ENCODE data around the gene AGR3.

The AGR3 gene

DNA sequence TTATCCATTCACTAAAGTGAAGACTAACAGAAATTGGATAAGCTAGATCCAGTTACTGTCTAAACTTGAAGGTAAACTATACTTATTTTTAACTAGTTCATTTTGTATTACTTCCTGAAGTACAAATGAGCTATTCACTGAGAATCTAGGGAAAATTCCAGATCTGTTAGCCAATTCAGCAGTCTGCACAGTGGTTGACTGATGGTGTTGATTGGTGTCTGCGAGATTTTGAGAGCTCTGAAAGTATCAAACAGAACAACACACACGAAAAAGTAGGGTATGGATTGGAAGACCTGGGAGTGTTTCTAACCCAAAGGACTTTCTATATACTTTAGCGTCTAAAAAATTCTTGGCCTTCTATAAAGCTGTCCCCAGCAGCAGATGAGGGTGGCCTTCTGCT, 43.4 kb downstream of the AGR3 start:
- no peak for DNase-seq (ENCODE audit: low read depth in 2 of 3, low spot score in 2 of 3)

DNA sequence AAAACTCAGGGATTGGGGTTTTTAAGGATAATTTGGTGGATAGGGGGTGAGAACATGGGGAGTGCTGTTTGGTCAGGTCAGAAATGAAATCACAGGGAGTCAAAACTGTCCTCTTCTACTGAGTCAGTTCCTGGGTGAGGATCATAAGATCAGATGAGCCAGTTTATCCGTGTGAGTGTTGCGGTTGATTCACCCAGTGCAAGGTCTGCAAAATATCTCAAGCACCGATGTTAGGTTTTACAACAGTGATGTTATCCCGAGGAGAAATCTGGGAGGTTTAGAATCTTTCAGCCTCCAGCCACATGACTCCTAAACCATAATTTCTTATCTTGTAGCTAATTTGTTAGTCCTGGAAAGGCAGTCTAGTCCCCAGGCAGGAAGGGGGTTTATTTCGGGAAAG, 45.3 kb downstream of the AGR3 start:
- no peak for DNase-seq (ENCODE audit: low read depth in 2 of 3, low spot score in 2 of 3)

DNA sequence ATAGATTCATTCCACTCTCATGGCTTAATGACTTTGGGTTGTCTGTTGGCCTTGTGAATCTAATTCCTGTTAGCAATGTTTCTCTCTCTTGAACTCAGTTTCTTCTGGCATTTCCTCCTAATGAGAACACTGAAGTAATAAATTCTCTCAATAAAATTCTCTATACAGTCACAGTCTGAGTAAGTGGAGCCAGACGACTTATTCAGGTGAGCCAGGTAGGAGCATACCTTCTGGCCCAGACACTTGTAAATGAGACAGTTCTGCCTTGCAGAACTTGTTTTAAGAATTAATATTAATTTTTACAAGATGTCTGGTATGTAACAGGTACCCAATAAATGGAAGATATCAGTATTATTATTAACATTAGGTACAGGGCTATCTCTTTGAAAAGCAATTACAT, 48.4 kb downstream of the AGR3 start:
- DNase-seq (ENCODE audit: low read depth in 2 of 3, low spot score in 2 of 3) = no peak

DNA sequence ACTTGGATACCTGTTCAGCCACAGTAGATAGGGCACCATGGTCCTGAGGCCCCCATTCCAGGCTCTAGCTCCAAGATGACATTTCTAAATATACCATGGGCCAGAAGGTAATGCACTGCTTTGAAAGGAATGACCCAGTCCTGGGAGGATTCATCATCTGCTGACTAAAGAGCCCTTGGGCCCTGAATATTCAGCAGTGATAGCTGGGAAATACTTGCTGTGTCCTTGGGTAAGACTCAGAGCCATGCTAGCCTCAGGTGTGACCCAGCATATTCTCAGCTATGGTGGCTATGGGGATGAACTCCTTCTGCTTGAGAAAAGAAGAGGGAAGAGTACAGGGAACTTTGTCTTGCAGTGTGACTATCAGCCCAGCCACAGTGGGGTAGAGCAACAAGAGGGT, 55.7 kb downstream of the AGR3 start:
- no peak for DNase-seq (ENCODE audit: low read depth in 2 of 3, low spot score in 2 of 3)

DNA sequence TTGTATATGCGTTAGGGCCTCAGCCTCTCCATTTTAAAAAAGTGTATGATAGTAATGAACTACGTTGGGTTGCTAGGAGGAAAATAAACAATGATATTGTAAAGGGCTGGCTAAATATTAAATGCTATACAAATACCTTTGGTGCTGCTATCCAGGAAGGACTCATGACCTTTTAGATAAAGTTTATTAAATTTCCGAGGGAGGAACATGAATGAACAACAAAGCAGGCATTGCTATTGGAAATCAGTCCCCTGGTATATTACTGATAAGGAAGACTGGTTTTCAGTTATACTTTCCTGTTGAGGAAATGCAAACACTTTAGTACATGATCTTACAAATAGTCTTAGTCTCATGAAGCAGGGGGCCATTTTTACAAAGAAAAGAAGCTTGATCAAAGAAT, 59.8 kb downstream of the AGR3 start:
- DNase-seq (ENCODE audit: low read depth in 2 of 3, low spot score in 2 of 3) = no peak

DNA sequence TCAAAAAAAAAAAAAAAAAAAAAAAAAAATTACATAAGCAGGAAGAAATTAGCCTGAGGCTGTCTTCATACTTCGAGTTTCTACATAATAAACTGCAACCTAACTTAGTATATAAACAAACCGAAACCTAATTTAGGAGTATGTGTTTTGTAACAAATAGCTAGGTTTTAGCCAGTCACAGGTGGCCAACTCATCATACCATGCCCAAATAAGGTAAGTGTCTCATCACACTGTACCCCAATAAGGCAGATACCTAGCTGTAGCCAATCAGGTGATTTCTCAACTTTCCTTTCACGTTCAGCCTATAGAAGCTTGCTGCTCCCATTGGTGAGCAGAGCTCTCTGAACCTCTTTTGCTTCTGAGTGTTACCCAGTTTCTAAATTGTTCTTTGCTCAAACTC, 63.1 kb downstream of the AGR3 start:
- no peak for DNase-seq (ENCODE audit: low read depth in 2 of 3, low spot score in 2 of 3)

DNA sequence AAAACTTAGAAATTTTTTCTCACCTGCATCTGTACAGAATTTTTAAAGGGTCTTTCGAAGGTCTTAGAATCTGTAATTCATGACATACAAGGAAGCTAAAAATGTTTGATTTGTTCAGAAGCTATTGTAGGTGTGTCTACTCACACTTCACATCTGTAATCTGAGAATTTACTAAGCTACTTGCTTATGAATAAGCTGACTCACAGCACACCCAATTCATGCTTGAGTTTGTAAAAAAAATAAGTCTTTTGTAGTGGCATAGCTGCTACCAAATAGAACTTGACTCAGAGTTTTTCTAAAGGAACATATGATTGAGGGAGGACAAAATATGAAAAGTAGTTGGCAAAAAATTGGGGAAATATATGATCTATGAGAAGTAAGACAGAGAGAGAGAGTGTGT, 64.2 kb downstream of the AGR3 start:
- DNase-seq (ENCODE audit: low read depth in 2 of 3, low spot score in 2 of 3) = no peak

DNA sequence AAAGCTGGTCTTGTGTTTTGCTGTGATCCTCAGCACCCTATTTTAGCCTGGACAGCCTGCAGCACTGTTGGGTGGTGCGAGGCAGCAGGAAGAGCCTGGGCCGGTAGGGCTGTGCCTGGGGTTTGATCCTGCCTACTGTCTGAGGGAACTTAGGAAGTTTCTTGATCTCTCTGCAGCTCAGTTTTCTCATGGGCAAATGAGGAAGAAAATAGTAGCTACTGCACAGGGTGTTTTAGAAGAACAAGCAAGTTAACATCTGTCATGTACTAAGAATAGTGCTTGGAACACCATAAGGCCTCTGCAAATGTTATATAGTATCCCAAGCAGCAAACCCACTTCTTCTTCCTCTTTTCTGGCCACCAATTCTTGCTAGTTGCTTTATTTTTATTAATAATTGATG, 65.0 kb downstream of the AGR3 start:
- no peak for DNase-seq (ENCODE audit: low read depth in 2 of 3, low spot score in 2 of 3)

DNA sequence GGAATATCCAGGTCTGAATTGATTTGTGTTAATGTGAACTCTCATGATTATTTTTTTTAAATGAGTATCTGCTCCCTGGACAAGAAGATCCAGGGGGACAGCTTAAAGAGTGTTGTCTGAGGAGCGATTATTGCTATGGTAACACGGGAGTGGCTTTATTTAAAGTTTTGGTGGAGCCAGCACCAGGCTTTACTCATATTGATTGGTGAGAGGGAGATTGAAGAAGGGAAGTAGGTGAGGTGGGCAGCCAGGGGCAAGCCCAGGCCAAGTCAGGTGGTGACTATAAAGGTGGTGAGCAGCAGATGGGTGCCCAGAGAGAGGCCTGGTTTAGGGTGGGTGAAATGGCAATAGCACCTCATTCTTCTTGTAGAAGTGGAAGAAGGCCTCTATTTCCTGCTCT, 66.8 kb downstream of the AGR3 start:
- DNase-seq (ENCODE audit: low read depth in 2 of 3, low spot score in 2 of 3) = no peak

DNA sequence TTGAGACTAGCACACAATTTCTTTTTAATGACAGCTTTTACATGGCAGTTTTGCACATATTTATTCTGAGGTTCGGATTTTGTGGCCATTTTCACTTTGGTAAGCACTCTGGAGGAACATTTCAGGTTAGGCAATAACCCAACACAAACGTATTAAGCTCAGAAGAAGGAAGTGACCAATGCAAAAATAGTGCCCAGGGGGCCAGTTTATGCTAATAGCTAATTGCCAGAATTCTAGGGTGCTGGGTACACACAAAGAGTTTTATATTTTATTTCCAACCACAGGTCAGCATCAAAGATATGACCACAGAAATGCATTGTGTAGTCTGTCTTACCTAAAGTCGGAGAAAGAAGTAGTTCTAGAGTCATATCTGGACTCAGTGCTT, 68.6 kb downstream of the AGR3 start:
- DNase-seq (ENCODE audit: low read depth in 2 of 3, low spot score in 2 of 3) = no peak

DNA sequence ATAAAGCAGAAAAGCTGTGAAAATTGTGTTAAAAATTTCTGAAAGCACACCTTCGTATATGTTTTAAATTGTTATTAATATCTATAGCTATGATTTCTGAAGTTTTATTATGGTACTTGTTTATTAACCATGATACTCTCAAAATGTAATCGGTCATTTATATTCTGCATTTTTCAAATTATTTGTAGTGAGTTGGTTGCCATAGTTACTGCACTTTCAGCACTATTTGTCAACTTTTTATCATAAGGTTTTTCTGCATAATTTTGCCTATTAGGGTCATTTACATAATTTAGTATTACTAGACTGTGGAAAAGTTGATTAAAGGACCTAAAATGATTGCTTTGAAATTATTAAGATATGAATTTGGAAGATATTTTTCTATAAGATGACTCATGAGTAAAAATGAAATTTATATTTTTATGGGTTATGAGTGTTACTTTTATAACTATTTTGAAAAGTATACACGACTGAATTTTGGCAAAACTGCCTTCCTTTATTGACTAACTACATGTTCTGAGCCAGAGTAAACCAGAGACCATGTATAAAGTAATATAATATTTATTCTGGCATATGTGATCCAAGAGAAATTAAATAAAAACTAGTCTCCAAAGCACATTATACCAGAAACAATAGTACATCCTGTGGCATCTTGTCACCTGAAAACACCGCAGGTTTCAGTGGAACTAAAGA, 69.1 kb downstream of the AGR3 start:
- DNase-seq (ENCODE audit: low read depth in 2 of 3, low spot score in 2 of 3) = no peak

DNA sequence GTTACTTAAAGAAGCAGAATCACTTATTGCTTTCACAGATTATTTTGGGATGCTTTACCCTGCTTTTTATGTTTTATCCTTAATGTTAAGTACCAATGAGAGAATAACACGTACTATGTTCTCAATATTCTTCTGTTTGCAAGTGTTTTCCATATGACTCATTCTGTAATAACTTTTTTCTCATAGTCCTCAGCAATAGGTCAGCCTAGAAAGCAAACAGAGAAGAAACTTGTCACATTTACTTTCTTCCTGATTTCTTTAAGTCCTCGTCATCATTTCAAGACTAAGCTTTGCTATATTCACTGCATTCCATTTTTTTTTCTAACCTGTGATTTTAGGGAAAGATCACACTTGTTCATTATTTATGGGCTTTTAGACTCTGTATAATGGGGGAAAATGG, 70.2 kb downstream of the AGR3 start:
- no peak for DNase-seq (ENCODE audit: low read depth in 2 of 3, low spot score in 2 of 3)

DNA sequence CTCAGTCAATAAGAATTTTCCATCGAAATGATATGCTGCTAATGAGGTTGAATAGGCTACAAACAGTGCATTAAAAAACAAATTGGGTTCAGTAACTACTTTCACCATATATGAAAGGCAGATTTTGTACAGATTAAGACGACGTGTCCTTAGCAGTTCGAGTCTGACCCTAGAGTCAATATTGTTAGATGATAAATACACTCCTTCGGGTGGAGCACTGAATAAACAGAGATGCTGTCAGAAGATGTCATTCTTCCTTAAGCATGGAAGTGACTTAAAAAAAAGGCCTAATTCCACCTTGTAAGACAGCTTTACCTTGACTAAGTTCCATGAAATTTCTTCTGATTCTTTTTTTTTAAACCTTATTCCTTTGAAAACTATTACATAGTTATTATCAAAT, 71.2 kb downstream of the AGR3 start:
- DNase-seq (ENCODE audit: low read depth in 2 of 3, low spot score in 2 of 3) = no peak

DNA sequence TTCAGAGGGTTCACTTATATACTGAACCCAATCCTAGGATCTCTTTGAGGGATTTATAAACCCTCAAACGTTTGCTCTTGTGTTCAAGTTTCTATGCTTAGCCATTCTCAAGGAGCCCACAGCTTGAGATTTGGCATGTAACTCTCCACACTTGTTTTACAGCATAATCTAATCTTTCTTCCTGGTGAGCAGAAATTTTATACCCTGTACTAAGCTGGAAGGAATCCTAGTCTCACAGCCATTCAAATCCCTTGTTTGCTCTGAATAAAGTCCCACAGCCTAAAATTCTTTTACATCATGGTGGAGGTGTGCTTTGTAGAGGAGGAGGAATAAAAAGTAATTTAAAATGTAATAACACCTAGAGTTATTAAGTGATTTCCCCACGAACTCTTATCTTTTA, 71.7 kb downstream of the AGR3 start:
- no peak for DNase-seq (ENCODE audit: low read depth in 2 of 3, low spot score in 2 of 3)
